C4-2B (cell line): ENCODE data around the gene HEXB.
"Not testable (repeated sequence)": the region's sequence is repeated elsewhere in the genome, so short reads cannot be mapped to it uniquely, and the experiment has no call there.

Experiments
- ZFX ChIP-seq: fragments of 450-650 bp; IDR thresholded peaks from 2 replicates; pipeline ENCODE4 v1.6.1; 2017
- TF ChIP-seq, protein P1 (sequence below): fragments of 450-650 bp; conservative IDR thresholded peaks from 2 replicates; pipeline ENCODE4 v1.5.1; 2017; ENCODE audit warnings: mild to moderate bottlenecking

DNA sequence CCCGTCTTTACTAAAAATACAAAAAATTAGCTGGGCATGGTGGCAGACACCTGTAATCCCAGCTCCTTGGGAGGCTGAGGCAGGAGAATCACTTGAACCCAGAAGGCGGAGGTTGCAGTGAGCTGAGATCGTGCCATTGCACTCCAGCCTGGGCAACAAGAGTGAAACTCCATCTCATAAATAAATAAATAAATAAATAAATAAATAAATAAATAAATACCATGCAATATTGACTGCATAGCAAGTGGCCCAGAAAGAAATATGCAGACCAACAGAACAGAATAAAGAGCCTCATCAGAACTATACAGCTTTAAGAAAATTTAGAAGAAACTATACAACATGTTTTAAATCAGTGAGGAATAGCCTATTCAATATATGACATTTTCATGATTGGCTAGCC, 6.9 kb upstream of the HEXB start:
- TF ChIP-seq, protein P1, sequence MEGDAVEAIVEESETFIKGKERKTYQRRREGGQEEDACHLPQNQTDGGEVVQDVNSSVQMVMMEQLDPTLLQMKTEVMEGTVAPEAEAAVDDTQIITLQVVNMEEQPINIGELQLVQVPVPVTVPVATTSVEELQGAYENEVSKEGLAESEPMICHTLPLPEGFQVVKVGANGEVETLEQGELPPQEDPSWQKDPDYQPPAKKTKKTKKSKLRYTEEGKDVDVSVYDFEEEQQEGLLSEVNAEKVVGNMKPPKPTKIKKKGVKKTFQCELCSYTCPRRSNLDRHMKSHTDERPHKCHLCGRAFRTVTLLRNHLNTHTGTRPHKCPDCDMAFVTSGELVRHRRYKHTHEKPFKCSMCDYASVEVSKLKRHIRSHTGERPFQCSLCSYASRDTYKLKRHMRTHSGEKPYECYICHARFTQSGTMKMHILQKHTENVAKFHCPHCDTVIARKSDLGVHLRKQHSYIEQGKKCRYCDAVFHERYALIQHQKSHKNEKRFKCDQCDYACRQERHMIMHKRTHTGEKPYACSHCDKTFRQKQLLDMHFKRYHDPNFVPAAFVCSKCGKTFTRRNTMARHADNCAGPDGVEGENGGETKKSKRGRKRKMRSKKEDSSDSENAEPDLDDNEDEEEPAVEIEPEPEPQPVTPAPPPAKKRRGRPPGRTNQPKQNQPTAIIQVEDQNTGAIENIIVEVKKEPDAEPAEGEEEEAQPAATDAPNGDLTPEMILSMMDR = not testable (repeated sequence)
- TF ChIP-seq ZFX = not testable (repeated sequence)
